KMS-11 (cell line): ENCODE data around the gene PAK5.

Experiments
- H2AFZ ChIP-seq: fragments of 200-600 bp; sonication (generic); 2 replicates; pipeline ENCODE4 v1.6.1; 2016; ENCODE audit warnings: antibody characterized with exemption, mixed run types, low read depth
- H3K27ac ChIP-seq: fragments of 200-600 bp; sonication (generic); 2 replicates; pipeline ENCODE4 v1.6.1; 2016; ENCODE audit warnings: mild to moderate bottlenecking, mixed run types
- H3K27me3 ChIP-seq: fragments of 200-600 bp; sonication (generic); 2 replicates; pipeline ENCODE4 v1.6.1; 2017; ENCODE audit warnings: mild to moderate bottlenecking, low read depth, mixed run types, moderate library complexity; ENCODE audit not compliant: insufficient read depth
- H3K36me3 ChIP-seq: fragments of 200-600 bp; sonication (generic); 2 replicates; pipeline ENCODE4 v1.6.1; 2017; ENCODE audit warnings: mild to moderate bottlenecking, mixed run types; ENCODE audit not compliant: insufficient read depth
- H3K4me1 ChIP-seq: fragments of 200-600 bp; sonication (generic); 2 replicates; pipeline ENCODE4 v1.6.1; 2016; ENCODE audit warnings: mild to moderate bottlenecking, low read depth, mixed run types; ENCODE audit not compliant: poor library complexity, severe bottlenecking
- H3K4me2 ChIP-seq: fragments of 200-600 bp; sonication (generic); 2 replicates; pipeline ENCODE4 v1.7.0; 2016; ENCODE audit warnings: mild to moderate bottlenecking, mixed run types
- H3K4me3 ChIP-seq: fragments of 200-600 bp; sonication (generic); IDR thresholded peaks from 2 replicates; pipeline ENCODE4 v1.6.1; 2017; ENCODE audit warnings: low read depth, low read length, mixed read lengths; ENCODE audit not compliant: insufficient read depth
- H3K79me2 ChIP-seq: fragments of 200-600 bp; sonication (generic); 2 replicates; pipeline ENCODE4 v1.6.1; 2016; ENCODE audit warnings: low read depth, mixed run types; ENCODE audit not compliant: insufficient read depth
- H3K9ac ChIP-seq: fragments of 200-600 bp; sonication (generic); 2 replicates; pipeline ENCODE4 v1.6.1; 2016; ENCODE audit warnings: mild to moderate bottlenecking, mixed run types
- H4K20me1 ChIP-seq: fragments of 200-600 bp; sonication (generic); 2 replicates; pipeline ENCODE4 v1.6.1; 2016; ENCODE audit warnings: mild to moderate bottlenecking, mixed run types; ENCODE audit not compliant: insufficient read depth
- TF ChIP-seq, protein P1 (sequence below): fragments of 200-600 bp; sonication (generic); conservative IDR thresholded peaks from 2 replicates; pipeline ENCODE4 v1.6.1; 2017; ENCODE audit warnings: low read depth, mild to moderate bottlenecking, antibody characterized with exemption, low read length, moderate library complexity, mixed read lengths

Gene PAK5

DNA sequence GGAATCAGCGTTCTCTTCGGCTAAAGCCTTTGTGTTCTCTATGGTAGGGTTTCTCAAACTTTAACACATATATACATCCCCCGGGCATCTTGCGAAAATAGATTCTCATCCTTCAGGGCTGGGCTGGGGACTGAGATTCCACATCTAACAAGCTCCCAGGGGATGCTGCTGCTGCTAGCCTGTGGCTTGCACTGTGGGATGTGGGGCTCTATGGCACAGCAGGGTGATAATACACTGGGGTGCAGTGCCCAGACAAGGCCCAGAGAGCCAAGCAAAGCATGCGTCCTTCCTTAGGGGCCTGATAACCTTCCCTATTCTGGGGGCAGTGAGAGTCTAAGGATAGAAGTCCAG is 222.4 kb downstream of the PAK5 start:
- Histone ChIP-seq H3K36me3 (no peaks in the 10 kb centered on the region), H3K4me3 (no peak overlapping the region), H2AFZ (no peak overlapping the region), H3K27me3 (no peaks in the 10 kb centered on the region), H3K27ac (peak overlapping the region; percentile 30; the same call in 1 of the 2 replicates), H4K20me1 (no peaks in the 10 kb centered on the region), H3K4me1 (peaks cover 25% of the 10 kb centered on the region), H3K9ac (no peak overlapping the region), H3K79me2 (no peaks in the 10 kb centered on the region), H3K4me2 (peak overlapping the region; percentile 53)
- TF ChIP-seq, protein P1, sequence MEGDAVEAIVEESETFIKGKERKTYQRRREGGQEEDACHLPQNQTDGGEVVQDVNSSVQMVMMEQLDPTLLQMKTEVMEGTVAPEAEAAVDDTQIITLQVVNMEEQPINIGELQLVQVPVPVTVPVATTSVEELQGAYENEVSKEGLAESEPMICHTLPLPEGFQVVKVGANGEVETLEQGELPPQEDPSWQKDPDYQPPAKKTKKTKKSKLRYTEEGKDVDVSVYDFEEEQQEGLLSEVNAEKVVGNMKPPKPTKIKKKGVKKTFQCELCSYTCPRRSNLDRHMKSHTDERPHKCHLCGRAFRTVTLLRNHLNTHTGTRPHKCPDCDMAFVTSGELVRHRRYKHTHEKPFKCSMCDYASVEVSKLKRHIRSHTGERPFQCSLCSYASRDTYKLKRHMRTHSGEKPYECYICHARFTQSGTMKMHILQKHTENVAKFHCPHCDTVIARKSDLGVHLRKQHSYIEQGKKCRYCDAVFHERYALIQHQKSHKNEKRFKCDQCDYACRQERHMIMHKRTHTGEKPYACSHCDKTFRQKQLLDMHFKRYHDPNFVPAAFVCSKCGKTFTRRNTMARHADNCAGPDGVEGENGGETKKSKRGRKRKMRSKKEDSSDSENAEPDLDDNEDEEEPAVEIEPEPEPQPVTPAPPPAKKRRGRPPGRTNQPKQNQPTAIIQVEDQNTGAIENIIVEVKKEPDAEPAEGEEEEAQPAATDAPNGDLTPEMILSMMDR, result no peak

DNA sequence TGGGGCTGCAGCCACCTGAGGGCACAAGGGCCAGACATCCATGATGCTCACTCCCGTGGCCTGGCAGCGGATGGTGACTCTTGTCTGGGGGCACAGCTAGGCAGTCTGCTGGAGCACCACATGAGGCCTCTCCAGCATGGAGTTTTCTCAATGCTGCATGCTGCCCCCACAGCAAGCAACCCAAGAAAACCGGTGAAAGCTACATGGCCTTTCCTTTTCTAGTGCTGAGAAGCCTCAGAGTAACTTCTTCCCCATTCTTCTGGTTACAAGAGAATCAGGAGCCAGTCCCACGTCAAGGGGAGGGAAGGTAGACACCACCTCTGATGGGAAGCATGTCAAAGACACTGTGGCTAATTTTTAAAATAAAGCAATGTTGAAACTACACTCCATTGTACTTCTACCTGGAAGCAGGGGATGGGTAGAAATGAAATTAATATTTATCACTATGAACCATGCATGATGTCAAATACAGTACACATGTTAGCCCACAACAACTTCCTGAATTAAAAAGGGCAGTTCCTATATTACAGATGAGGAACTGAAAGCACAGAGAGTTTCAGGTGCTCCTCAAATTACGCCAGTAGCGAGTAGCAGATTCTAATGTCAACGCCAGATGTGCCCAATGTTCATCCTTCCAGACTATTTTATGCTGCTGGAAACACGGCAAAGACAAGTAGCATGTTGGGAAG is 223.0 kb downstream of the PAK5 start:
- H3K79me2 ChIP-seq, result no peaks in the 10 kb centered on the region
- no peaks in the 10 kb centered on the region for H4K20me1 ChIP-seq
- no peaks in the 10 kb centered on the region for H3K27me3 ChIP-seq
- H3K4me3 ChIP-seq, result no peak overlapping the region
- H3K9ac ChIP-seq, result no peak overlapping the region
- no peak overlapping the region for H2AFZ ChIP-seq
- H3K4me2 ChIP-seq, result peak overlapping the region; percentile 53
- H3K27ac ChIP-seq, result peak overlapping the region; percentile 30; the same call in 1 of the 2 replicates
- peaks cover 25% of the 10 kb centered on the region for H3K4me1 ChIP-seq
- TF ChIP-seq, protein P1, result no peak
- no peaks in the 10 kb centered on the region for H3K36me3 ChIP-seq

DNA sequence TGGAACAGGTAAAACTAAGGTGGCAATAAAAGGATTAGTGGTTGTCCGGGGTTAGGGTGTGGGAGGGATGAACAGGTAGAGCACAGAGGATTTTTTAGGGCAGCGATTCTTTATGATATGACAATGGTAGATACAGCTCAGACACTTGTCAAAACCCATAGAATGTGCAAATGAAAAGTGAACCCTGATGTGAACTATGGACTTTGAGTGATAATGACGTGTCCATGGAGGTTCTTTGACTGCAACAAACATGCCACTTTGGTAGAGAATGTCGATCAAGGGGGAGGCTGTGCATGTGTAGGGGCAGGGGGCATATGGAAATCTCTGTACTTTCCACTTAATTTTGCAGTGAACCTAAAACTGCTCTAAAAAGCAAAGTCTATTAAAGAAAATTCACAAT is 223.8 kb downstream of the PAK5 start:
- H4K20me1 ChIP-seq, result no peaks in the 10 kb centered on the region
- H3K4me2 ChIP-seq, result peak overlapping the region; percentile 53; the same call in 1 of the 2 replicates
- H3K27ac ChIP-seq, result no peak overlapping the region
- H3K9ac ChIP-seq, result no peak overlapping the region
- no peaks in the 10 kb centered on the region for H3K79me2 ChIP-seq
- no peaks in the 10 kb centered on the region for H3K36me3 ChIP-seq
- TF ChIP-seq, protein P1, result no peak
- no peak overlapping the region for H3K4me3 ChIP-seq
- no peaks in the 10 kb centered on the region for H3K27me3 ChIP-seq
- H3K4me1 ChIP-seq, result peaks cover 27% of the 10 kb centered on the region
- H2AFZ ChIP-seq, result no peak overlapping the region

DNA sequence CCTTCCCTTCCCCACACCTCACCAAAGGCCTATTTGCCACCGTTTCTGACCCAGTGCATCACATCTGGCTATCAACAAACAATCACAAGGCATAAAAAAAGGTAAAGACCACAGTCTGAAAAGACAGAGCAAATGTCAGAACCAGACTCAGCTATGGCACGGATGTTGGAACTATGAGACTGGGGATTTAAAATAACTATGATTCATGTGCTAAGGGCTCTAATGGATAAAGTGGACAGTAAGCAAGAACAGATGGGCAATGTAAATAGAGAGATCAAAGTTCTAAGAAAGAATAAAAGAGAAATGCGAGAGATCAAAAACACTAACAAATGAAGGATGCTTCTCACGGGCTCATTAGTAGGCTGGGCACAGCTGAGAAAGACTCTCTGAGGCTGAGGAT is 225.0 kb downstream of the PAK5 start:
- no peaks in the 10 kb centered on the region for H3K27me3 ChIP-seq
- no peak overlapping the region for H3K9ac ChIP-seq
- H2AFZ ChIP-seq, result no peak overlapping the region
- TF ChIP-seq, protein P1, result no peak
- no peaks in the 10 kb centered on the region for H4K20me1 ChIP-seq
- H3K4me3 ChIP-seq, result no peak overlapping the region
- H3K4me2 ChIP-seq, result no peak overlapping the region
- H3K27ac ChIP-seq, result no peak overlapping the region
- no peaks in the 10 kb centered on the region for H3K36me3 ChIP-seq
- H3K79me2 ChIP-seq, result no peaks in the 10 kb centered on the region
- H3K4me1 ChIP-seq, result peaks cover 39% of the 10 kb centered on the region
